ENCODE data around the gene ZNF385C.

DNA sequence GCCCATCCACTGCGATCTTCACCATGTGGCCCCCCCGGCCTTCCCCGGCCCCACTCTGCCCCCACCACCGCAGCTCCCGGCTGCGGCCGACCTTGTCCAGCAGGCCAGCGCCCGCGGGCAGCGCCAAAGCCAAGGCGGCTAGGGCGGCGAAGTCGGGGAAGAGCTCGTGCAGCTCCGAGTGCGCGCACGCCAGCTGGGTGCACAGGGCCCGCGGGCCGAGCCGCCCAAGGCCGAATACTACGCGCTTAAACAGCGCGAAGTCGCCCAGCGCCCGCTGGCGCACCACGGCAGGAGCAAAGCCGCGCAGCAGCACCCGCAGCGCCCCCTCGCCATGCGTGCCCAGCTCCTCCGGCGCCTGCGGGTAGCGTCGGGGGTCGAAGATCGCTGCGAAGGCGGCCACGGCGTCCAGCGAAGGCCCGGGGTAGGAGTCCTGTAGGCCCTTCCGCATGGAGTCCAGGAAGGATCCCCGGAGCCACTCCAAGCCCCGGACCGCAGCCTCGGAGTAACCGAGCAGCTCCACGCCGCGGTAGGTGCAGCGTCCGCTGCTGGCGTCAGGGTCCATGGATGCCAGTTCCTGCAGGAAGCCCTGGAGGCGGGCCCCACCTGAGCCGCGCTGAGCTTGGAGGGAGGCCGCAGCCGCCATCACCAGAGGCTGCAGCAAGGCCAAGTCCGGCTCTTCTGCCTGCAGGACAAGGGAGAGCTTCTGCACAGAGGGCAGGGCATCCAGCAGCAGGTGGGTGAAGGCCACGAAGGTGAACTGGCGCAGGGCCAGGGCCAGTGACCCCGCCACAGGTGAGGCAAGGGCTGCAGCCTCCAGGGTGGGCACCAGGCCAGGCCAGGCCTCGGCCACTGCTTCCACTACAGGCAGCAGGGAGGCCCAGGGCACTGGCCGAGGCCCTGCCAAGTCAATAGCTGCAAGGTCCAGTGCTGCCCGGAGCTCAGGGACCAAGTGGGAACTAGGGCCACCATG, 58.2 kb downstream of the ZNF385C start:
- TF ChIP-seq, protein P1, sequence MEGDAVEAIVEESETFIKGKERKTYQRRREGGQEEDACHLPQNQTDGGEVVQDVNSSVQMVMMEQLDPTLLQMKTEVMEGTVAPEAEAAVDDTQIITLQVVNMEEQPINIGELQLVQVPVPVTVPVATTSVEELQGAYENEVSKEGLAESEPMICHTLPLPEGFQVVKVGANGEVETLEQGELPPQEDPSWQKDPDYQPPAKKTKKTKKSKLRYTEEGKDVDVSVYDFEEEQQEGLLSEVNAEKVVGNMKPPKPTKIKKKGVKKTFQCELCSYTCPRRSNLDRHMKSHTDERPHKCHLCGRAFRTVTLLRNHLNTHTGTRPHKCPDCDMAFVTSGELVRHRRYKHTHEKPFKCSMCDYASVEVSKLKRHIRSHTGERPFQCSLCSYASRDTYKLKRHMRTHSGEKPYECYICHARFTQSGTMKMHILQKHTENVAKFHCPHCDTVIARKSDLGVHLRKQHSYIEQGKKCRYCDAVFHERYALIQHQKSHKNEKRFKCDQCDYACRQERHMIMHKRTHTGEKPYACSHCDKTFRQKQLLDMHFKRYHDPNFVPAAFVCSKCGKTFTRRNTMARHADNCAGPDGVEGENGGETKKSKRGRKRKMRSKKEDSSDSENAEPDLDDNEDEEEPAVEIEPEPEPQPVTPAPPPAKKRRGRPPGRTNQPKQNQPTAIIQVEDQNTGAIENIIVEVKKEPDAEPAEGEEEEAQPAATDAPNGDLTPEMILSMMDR (IDR thresholded peaks at IDR 0.05; ENCODE audit: low read depth, low read length): no peak
- no peak for TF ChIP-seq POLR2A (IDR thresholded peaks at IDR 0.05; ENCODE audit: extremely low read depth, insufficient read length)
- no peak for TF ChIP-seq MYC (IDR thresholded peaks at IDR 0.05; ENCODE audit: low read depth, low read length)

Measured in NB4 (cell line).